HG02763 (cell line): Measurements from ENCODE around the gene DENND2C.

Experiments used
- ATAC-seq: cut with Tn5 transposase; IDR thresholded peaks from one replicate; pipeline ENCODE4 v1.9.1; 2021; ENCODE audit warnings: mild to moderate bottlenecking, moderate library complexity; ENCODE audit not compliant: unreplicated experiment

Gene DENND2C

DNA sequence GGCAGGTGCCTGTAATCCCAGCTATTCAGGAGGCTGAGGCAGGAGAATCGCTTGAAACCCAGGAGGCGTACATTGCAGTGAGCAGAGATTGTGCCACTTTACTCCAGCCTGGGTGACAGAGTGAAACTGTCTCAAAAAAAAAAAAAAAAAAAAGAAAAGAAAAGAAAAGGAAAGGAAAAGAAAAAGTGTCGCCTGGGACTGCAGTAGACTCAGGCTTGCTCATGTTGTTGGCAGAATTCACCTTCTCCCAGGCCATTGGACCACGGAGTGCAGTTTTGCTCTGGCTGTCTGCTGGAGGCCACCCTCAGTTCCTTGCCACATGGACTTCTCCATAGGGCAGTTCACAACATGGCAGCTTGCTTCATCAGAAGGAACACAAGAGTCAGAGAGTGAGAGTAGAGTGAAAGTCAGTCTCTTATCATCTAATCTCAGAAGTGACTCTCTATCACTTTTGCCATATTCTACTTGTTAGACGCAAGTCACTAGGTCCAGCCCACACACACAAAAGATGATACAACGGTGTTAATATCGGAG, 117.7 kb downstream of the DENND2C start:
- ATAC-seq: no peak

DNA sequence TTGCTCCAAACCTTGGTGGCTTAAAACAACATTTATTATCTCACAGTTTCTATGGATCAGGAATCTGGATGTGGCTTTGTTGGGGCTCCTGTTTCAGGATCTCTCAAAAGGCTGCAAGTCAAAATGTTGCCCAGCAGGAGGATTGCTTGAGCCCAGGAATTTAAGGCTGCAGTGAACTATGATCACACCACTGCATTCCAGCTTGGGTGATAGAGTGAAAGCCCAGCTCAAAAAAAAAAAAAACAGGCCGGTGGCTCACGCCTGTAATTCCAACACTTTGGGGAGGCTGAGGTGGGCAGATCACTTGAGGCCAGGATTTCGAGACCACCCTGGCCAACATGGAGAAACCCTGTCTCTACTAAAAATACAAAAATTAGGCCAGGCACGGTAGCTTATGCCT, 118.4 kb downstream of the DENND2C start:
- ATAC-seq: no peak

- no peak for ATAC-seq
These were observed 119.5 kb downstream of the DENND2C start for GRCh38 chr1:114550336-114550735.

DNA sequence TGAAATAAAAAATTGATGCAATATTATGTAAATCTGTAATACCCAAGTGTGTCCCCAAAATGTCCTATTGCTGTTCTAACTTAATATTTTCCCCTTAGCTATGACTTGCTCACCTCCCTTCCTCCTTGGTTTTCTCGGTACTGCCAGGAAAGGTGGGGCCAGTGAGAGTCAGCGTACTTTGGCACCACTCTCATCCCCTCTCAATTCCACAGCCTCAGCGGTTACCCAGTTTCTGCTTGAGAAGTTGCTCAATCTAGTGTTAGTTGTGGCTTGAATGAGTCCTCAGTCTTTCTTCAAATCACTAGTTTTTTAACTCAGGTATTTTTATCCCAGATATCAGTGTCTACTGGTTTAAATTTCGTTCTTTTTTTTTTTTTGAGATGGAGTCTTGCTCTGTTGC, 120.7 kb downstream of the DENND2C start:
- ATAC-seq: no peak

DNA sequence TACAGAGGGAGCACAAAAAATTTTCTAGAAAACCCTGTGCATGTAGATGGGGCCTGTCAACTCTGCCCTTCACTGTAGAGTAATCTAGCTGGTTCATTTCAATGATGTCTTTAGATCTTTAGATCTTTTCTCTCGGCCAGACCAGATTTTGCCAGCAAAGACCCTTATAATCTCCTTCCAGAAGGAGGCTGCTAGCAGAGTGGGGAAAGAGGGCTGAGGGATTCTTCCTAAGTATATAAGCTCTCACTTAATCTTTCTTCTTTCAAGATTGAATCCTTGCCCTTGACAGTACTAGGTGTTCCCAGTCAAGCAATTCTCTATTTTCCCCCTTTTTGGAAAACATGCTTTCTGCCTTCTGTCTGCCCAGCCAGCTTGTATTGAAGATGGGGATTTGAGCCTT, 122.8 kb downstream of the DENND2C start:
- no peak for ATAC-seq

- ATAC-seq: no peak
These were observed 124.1 kb downstream of the DENND2C start for GRCh38 chr1:114545796-114546195.

DNA sequence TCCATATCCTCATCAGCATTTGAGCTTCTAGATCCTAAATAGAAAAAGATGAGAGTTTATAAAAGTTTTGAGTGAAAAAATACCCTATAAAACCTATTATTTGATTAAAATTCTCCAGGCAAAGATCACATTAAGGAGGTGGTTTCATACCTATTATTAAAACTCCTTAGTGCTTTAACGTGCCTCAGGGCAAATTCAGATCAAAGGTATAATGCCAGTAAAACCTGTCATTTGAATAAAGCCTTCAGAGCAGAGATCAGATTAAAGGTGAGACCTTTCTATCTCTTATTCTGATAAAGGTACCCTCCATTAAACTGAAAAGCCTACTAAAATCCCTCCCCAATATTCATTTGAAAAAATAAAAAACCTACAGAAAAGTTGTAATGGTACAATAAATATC, 124.5 kb downstream of the DENND2C start:
- no peak for ATAC-seq

DNA sequence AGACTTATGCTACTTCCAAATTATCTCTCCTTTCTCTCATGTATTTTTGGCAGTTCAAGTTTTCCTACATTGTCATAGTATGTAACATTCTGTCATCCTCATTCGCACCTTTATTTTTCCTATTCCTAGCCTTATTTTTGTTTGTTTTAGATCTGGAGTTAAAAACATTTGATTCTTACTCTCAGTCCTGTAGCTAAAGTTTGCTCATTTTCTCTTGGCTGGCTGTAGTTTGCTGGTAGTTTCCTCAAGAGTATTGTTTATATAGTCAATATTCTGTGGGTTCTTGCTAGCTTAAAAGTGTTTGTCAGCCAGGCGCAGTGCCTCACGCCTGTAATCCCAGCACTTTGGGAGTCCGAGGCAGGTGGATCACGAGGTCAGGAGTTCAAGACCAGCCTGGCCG, 129.0 kb downstream of the DENND2C start:
- ATAC-seq: no peak

- ATAC-seq: no peak
These were observed 129.6 kb downstream of the DENND2C start for GRCh38 chr1:114540272-114540671.

- no peak for ATAC-seq
These were observed 133.8 kb downstream of the DENND2C start for GRCh38 chr1:114536043-114536442.

DNA sequence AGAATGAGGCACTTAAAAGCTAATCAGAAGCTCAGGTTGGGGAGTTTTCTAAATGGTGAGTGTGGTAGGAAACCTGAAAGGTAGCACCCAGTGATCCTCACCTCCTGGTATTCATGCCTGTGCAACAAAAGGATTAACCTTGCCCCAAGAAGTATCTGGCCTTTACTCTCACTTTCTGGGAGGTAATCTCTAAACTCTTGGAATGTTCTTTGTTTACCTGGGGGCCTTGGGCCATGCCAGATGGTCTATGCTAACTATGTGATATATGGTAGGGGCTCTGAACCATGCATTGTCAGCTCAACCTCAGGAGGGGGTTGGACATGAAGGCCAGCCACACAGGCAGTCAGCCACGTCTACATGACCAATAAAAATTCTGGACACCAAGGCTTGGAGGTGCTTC, 134.4 kb downstream of the DENND2C start:
- ATAC-seq: no peak
